T-helper 2 cell treated with Interferon-gamma antibody and Interleukin-4, amounts not matched to agents 100 ng/mL and 5 ng/mL, for 36 hours (primary cell): ENCODE results near the gene ELK3. TPM values are rescaled to one million over a fixed set of nuclear protein-coding genes. Genes with fewer than 3 reads are reported as not detected.

Experiments used
- intact Hi-C: fragments of 100-400 bp; cut with micrococcal nuclease; formaldehyde crosslinking; loops from one replicate; pipeline ENCODE4 v1.15.1; 2023
- total RNA-seq: library from RNA; stranded (reverse); gene quantifications from 2 replicates; pipeline ENCODE4 v1.2.3, GENCODE V29; 2022

The ELK3 gene
- total RNA-seq, 1 donor from 2014 or later: 29.8 TPM

- intact Hi-C loops: no loop called here
Measured at GRCh38 chr12:96187956-96188355, 6.2 kb upstream of the ELK3 start.

DNA sequence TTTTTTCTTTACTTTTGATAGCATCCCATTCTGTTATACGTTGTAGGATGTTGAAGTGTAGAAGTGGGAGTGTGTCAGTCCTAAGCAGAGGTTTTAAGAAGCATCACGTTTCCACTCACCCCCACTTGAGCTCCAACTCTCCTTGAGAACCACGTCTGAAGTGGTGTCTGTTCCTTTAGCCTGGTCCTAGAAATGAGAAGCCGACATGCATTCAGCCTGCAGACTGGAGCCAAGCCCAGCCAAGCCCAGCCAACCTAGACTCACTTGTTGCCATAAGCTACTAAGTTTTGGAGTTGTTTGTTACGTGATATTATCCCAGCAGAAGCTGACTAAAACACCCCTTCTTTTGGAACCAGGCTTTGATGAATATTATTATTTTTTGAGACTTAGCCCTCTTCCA lies 4.4 kb upstream of the ELK3 start:
- intact Hi-C loops: no loop called here

GRCh38 chr12:96190413-96191108 lies 3.6 kb upstream of the ELK3 start:
- intact Hi-C loops: no loop called here

GRCh38 chr12:96192926-96193573 lies 1.1 kb upstream of the ELK3 start:
- intact Hi-C loops: no loop called here

DNA sequence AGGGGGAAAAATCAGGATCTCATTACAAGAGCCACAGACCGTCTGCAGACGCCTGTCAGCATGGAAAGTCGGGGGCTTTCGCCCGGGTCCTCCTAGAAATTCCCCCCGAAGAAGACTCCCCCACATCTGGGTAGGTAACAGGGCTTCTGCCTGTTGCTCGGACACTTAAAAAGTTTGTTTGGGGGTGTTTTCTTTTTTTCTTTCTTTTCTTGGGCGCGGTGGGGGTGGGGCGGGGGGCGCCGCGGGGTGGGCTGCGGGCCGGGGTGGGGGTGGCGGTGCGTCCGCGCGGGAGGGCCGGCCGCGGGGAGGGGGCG lies 358 bp downstream of the ELK3 start:
- intact Hi-C loops: no loop called here

DNA sequence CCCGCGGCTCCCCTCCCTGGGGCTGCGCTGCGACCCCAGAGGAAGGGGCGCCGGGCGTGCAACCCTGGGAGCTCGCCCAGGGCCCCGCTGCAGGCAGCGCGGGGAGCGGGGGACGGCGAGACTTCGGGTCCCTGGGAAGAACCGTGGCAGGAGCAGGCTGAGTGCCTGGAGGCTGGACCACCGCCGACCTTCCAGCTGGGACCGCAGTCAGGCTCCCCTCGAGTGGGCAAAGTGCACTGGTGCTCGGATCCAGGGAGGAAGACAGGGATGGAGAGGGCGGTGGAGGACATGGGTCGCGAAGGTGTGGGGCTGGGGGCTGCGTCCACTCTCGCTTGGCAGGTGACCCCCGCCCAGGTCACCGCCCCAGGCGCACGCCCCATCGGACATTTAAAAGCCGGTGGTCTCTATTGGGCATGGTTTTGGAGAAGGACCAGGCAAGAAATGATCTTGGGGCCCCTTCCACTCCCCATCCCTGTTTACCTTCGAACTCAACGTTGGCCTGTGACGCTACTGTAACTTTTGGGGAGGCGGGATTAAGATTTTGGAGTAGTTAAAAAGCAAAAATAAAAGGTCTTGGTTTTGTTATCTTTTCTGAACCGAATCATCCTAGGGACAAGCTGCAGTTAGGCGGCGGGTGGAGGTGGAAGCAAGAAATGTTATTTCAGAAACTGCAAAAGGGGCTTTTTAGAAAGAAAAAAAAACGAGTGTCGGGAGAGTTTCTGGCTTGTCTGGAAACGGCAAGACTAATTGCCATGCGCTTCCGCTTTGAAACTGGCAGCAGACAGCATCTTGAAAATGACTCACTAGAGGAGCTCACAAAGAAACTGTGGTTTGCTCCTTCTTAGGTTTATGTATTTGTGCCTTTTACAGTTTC lies 1.0 kb downstream of the ELK3 start:
- intact Hi-C loops: loop anchor here (1.0 to 5.0 kb wide), 9 partner anchors 18 to 712 kb away; partner anchors contain the start of genes AMDHD1, CCDC38, CFAP54 and LTA4H

GRCh38 chr12:96195845-96196451 lies 1.8 kb downstream of the ELK3 start:
- intact Hi-C loops: loop anchor here (1.0 to 5.0 kb wide), 9 partner anchors 19 to 711 kb away; partner anchors contain the start of genes AMDHD1, CCDC38, CFAP54 and LTA4H

GRCh38 chr12:96196781-96197180 lies 2.6 kb downstream of the ELK3 start:
- intact Hi-C loops: loop anchor here (5.0 kb wide), 5 partner anchors 134 to 711 kb away; partner anchors contain the start of genes AMDHD1, CCDC38, CFAP54 and NEDD1

- intact Hi-C loops: loop anchor here (5.0 kb wide), 5 partner anchors 135 to 710 kb away; partner anchors contain the start of genes AMDHD1, CCDC38, CFAP54 and NEDD1
Measured at GRCh38 chr12:96197503-96198272, 3.5 kb downstream of the ELK3 start.

DNA sequence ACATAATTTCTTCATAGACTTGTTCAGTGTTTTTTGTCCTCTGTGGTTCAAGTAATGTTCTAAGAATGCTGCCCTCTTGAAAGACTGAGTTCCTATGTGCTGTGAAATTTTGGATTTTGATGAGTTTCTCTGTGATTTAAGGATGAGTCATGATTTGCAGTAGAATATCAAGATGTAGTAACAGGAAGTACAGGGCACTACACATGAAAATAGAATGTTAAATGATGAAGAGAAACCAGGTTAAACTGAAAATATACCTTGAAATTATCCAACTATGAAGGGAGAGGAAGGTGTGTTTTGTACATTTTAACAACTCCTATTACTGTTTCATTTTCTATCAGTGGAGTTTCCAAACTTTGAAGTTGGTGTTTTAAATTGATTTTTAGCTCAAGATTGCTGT lies 4.8 kb downstream of the ELK3 start:
- intact Hi-C loops: loop anchor here (5.0 kb wide), 5 partner anchors 137 to 708 kb away; partner anchors contain the start of genes AMDHD1, CCDC38, CFAP54 and NEDD1

DNA sequence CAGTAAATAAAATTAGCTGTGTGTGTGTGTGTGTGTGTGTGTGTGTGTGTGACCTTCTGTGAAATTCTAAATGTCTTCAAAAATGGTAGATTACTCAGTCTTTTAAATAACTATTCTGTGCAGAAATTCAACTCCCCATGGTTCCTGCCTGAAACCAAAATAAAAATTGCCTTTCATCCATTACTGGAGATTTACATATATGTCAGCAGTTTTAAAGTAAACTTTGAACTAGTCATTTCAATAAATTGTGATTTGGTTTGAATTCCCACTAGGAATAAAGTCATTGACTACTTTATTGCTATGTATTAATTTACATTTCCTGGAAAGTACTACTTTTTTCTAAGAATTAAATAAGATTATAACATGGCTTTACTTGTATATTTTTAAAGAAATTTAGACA lies 5.3 kb downstream of the ELK3 start:
- intact Hi-C loops: loop anchor here (5.0 kb wide), 5 partner anchors 137 to 708 kb away; partner anchors contain the start of genes AMDHD1, CCDC38, CFAP54 and NEDD1

- intact Hi-C loops: no loop called here
Measured at GRCh38 chr12:96201272-96202227, 7.4 kb downstream of the ELK3 start.

GRCh38 chr12:96204381-96204780 lies 10.2 kb downstream of the ELK3 start:
- intact Hi-C loops: no loop called here

- intact Hi-C loops: no loop called here
Measured at GRCh38 chr12:96205908-96206307, 11.7 kb downstream of the ELK3 start.

DNA sequence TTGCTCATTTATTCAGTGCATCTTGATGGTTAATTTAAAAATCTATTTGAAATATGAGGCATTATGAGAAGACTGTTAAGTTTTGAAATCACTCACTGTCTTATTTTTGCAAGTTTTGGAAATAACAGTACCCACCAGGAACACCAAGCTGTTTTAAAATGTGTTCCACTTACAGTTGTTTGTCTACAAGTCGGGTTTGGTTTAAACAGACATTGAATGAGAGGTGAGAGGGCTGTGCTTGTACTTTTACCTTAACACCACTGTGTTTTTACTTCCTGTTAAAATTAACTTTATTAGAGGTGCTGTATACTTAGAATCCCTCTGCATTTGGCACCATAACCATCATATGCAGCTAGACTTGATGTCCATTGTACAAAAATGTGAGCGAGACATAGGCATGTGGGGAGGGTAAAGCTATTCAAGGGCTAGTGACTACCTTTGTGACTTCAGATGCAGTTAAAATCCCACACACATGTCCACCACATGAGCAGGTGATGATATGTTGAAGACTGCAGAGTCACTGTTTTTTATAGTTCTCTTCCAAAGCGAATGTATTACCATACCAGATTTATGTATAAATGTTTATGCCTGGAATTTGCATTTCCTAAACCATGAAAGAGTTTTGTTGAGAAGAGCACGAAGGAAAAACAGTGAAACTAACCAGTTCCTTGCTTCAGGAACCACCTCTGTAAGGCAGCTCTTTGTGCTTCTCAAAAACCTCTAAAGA lies 12.9 kb downstream of the ELK3 start:
- intact Hi-C loops: no loop called here

DNA sequence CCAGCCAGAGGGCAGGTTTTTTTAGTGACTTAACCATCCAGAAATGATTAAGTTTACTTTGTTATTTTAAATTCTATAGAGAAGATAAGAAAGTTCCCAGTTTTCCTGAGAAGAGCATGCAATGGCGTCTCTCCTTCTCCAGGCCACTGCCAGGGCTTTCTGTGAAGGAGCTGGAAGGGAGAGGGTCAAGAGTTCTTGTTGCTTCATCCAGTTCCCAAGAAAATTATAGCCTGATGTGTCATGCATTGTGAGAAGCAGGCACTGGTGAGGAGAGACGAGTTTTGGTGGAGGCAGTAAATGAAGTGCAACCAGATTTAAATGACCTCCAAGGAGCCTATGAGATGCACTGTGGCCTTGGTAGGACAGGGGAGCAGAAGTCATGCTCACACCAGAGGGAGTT lies 14.2 kb downstream of the ELK3 start:
- intact Hi-C loops: no loop called here

DNA sequence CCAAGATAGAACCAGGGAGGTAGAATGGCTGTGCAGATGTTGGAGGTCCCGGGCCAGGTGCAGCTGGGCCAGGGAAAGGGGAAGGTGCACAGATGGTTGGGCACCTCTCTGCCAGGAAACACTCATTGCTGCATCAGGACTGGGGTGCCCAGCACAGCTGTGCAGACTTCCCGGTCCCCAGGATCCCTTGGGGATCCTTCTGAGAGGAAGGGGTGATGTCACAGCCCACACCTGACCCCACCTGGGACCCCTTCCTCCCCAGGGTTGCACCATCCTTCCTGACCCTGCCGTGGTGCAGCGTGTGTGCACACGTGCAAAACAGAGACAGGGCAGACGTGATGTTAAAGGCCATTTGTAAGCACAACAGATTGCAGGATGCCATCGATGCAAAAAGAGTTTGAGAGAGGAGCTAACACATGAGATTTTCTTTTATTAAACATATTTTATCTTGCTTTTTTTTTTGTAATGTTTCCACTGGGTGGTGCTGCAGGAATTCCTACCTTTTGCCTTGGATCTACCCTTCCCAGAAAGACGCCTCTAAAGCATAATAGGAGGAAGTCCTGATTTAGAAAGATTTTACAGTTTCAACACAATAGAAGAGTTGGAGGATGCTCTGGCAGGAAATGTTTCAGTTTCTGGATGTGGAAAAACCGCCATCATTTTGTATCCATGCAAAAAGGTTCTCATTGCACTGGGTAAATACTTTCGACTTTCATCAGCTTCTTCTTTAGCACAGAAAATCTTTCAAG lies 14.8 kb downstream of the ELK3 start:
- intact Hi-C loops: no loop called here
